BLaER1 treated with 17β-estradiol and CSF1 and Interleukin-3, amounts not matched to agents 10 nM and 100 nM (cell line): ENCODE measurements around the gene SMYD4.
"Not testable (repeated sequence)": the region's sequence is repeated elsewhere in the genome, so short reads cannot be mapped to it uniquely, and the experiment has no call there.

ENCODE experiments used
- H3K27ac ChIP-seq, 11 experiments: shearing (Covaris generic); formaldehyde crosslinking; 2 replicates each; pipeline ENCODE4 v1.8.1; 2022
- H3K27me3 ChIP-seq, 11 experiments: shearing (Covaris generic); formaldehyde crosslinking; 2 replicates each; pipeline ENCODE4 v1.8.1; 2022
- H3K36me3 ChIP-seq, 11 experiments: shearing (Covaris generic); formaldehyde crosslinking; 2 replicates each; pipeline ENCODE4 v1.8.1; 2022
- H3K4me1 ChIP-seq, 10 experiments: shearing (Covaris generic); formaldehyde crosslinking; 2 replicates each; pipeline ENCODE4 v1.8.1; 2022
- H3K4me2 ChIP-seq, 11 experiments: shearing (Covaris generic); formaldehyde crosslinking; 2 replicates each; pipeline ENCODE4 v1.8.1; 2022
- H3K4me3 ChIP-seq, 10 experiments: shearing (Covaris generic); formaldehyde crosslinking; 2 replicates each; pipeline ENCODE4 v1.8.1; 2022
- H3K9ac ChIP-seq, 11 experiments: shearing (Covaris generic); formaldehyde crosslinking; 2 replicates each; pipeline ENCODE4 v1.8.1; 2022
- H3K9me3 ChIP-seq, 11 experiments: shearing (Covaris generic); formaldehyde crosslinking; replicated peaks in 1 of 11; 2 replicates each; pipeline ENCODE4 v1.8.1; 2022
- H4K20me1 ChIP-seq, 11 experiments: shearing (Covaris generic); formaldehyde crosslinking; 2 replicates each; pipeline ENCODE4 v1.8.1; 2022
- Cebpa-rat ChIP-seq, 11 experiments: shearing (Covaris generic); IDR thresholded peaks; 2 replicates each; pipeline ENCODE4 v1.8.1; 2022

The SMYD4 gene

GRCh38 chr17:1742371-1743087 lies 87.2 kb downstream of the SMYD4 start, which contains the start of gene SERPINF2:
Gene SERPINF2, plus strand, starts transcription at chr17:1742871. Its CDS starts 2,125 bp downstream, at chr17:1744996.
- Histone ChIP-seq H3K9me3 (no peaks in the 10 kb centered on the region), H3K27ac (no peak within 1 kb of the TSS), H3K9ac (no peak within 1 kb of the TSS), H3K4me3 (no peak within 1 kb of the TSS), H3K4me2 (no peak within 1 kb of the TSS), H4K20me1 (peaks cover 0 to 10% (median 0%) of the 10 kb centered on the region in 11 experiments; a peak in 5 of 22 replicates), H3K36me3 (peaks cover 1 to 10% (median 8%) of the 10 kb centered on the region in 11 experiments; a peak in 18 of 22 replicates), H3K4me1 (peaks cover 0 to 11% (median under 1%) of the 10 kb centered on the region in 10 experiments; a peak in 8 of 20 replicates), H3K27me3 (no peaks in the 10 kb centered on the region)
- TF ChIP-seq Cebpa-rat (IDR thresholded peaks at IDR 0.05), result no peak

- H3K27ac ChIP-seq, H3K9me3 ChIP-seq, H3K4me3 ChIP-seq, H3K27me3 ChIP-seq, H3K9ac ChIP-seq, H3K4me2 ChIP-seq: not testable (repeated sequence)
- Histone ChIP-seq H3K4me1 (peaks cover 0 to 17% (median 6%) of the 10 kb centered on the region in 10 experiments; a peak in 16 of 20 replicates), H3K36me3 (peaks cover 7 to 17% (median 15%) of the 10 kb centered on the region in 11 experiments; a peak in 19 of 22 replicates), H4K20me1 (peaks cover 0 to 16% (median 0%) of the 10 kb centered on the region in 11 experiments; a peak in 7 of 22 replicates)
Observed at GRCh38 chr17:1741899-1742298, 87.8 kb downstream of the SMYD4 start.

- Histone ChIP-seq H3K4me3 (no peak overlapping the region), H3K4me2 (peak overlapping the region in 3 of 11 experiments; percentile 59 to 84 (median 72); a peak in 6 of 22 replicates), H3K9ac (peak overlapping the region in 2 of 11 experiments; percentile 34 to 54; a peak in 2 of 22 replicates), H3K9me3 (no peaks in the 10 kb centered on the region), H3K36me3 (peaks cover 17 to 54% (median 43%) of the 10 kb centered on the region in 11 experiments), H4K20me1 (peaks cover 0 to 53% (median 11%) of the 10 kb centered on the region in 11 experiments; a peak in 10 of 22 replicates), H3K4me1 (peaks cover 40 to 58% (median 47%) of the 10 kb centered on the region in 10 experiments), H3K27me3 (no peaks in the 10 kb centered on the region), H3K27ac (peak overlapping the region in 6 of 11 experiments; percentile 9 to 49 (median 32); a peak in 6 of 22 replicates)
- no peak for TF ChIP-seq Cebpa-rat (IDR thresholded peaks at IDR 0.05)
Observed at GRCh38 chr17:1737531-1738291, 92.0 kb downstream of the SMYD4 start.

GRCh38 chr17:1736348-1737281 lies 93.1 kb downstream of the SMYD4 start:
- TF ChIP-seq Cebpa-rat (IDR thresholded peaks at IDR 0.05), result no peak
- Histone ChIP-seq H3K27ac (peak overlapping the region in 10 of 11 experiments; percentile 10 to 55 (median 42); a peak in 13 of 22 replicates), H3K9ac (peak overlapping the region in 10 of 11 experiments; percentile 8 to 59 (median 44); a peak in 12 of 22 replicates)

GRCh38 chr17:1735834-1736347 lies 93.8 kb downstream of the SMYD4 start:
- H3K4me1 ChIP-seq, result peaks cover 50 to 66% (median 58%) of the 10 kb centered on the region in 10 experiments
- TF ChIP-seq Cebpa-rat (IDR thresholded peaks at IDR 0.05), result no peak
- H3K9ac ChIP-seq, result peak overlapping the region in 7 of 11 experiments; percentile 18 to 59 (median 41); a peak in 8 of 22 replicates
- no peaks in the 10 kb centered on the region for H3K9me3 ChIP-seq
- H4K20me1 ChIP-seq, result peaks cover 0 to 65% (median 16%) of the 10 kb centered on the region in 11 experiments; a peak in 14 of 22 replicates
- H3K27me3 ChIP-seq, result no peaks in the 10 kb centered on the region
- H3K36me3 ChIP-seq, result peaks cover 21 to 65% (median 50%) of the 10 kb centered on the region in 11 experiments
- H3K4me3 ChIP-seq, result no peak overlapping the region
- H3K27ac ChIP-seq, result peak overlapping the region in 9 of 11 experiments; percentile 23 to 61 (median 49); a peak in 16 of 22 replicates
- peak overlapping the region; percentile 28 to 84 (median 48); a peak in 19 of 22 replicates for H3K4me2 ChIP-seq

More at GRCh38 chr17:1736348-1737281, 93.1 kb downstream of the SMYD4 start:
- H3K4me2 ChIP-seq, result peak overlapping the region; percentile 12 to 84 (median 55); a peak in 19 of 22 replicates
- peaks cover 17 to 58% (median 43%) of the 10 kb centered on the region in 11 experiments for H3K36me3 ChIP-seq
- peaks cover 0 to 58% (median 11%) of the 10 kb centered on the region in 11 experiments; a peak in 11 of 22 replicates for H4K20me1 ChIP-seq
- H3K4me1 ChIP-seq, result peaks cover 48 to 61% (median 54%) of the 10 kb centered on the region in 10 experiments
- no peaks in the 10 kb centered on the region for H3K9me3 ChIP-seq
- H3K4me3 ChIP-seq, result peak overlapping the region in 1 of 10 experiments; percentile 11; a peak in 1 of 20 replicates
- no peaks in the 10 kb centered on the region for H3K27me3 ChIP-seq

GRCh38 chr17:1735418-1735817 lies 94.3 kb downstream of the SMYD4 start:
- H3K4me2 ChIP-seq, result peak overlapping the region; percentile 28 to 84 (median 48); a peak in 19 of 22 replicates
- no peak; a peak in 1 of 22 replicates for TF ChIP-seq Cebpa-rat (IDR thresholded peaks at IDR 0.05)
- H4K20me1 ChIP-seq, result peaks cover 0 to 70% (median 20%) of the 10 kb centered on the region in 11 experiments; a peak in 15 of 22 replicates
- no peaks in the 10 kb centered on the region for H3K9me3 ChIP-seq
- peak overlapping the region in 9 of 11 experiments; percentile 13 to 61 (median 40); a peak in 15 of 22 replicates for H3K27ac ChIP-seq
- H3K4me1 ChIP-seq, result peaks cover 50 to 71% (median 61%) of the 10 kb centered on the region in 10 experiments
- H3K4me3 ChIP-seq, result no peak overlapping the region
- H3K9ac ChIP-seq, result peak overlapping the region in 8 of 11 experiments; percentile 18 to 59 (median 35); a peak in 7 of 22 replicates
- H3K27me3 ChIP-seq, result no peaks in the 10 kb centered on the region
- H3K36me3 ChIP-seq, result peaks cover 24 to 70% (median 55%) of the 10 kb centered on the region in 11 experiments

GRCh38 chr17:1733759-1734158 lies 95.9 kb downstream of the SMYD4 start:
- Histone ChIP-seq H3K4me2 (peak overlapping the region in 10 of 11 experiments; percentile 12 to 82 (median 60); a peak in 15 of 22 replicates), H3K36me3 (peaks cover 25 to 84% (median 58%) of the 10 kb centered on the region in 11 experiments), H4K20me1 (peaks cover 0 to 86% (median 24%) of the 10 kb centered on the region in 11 experiments; a peak in 15 of 22 replicates), H3K4me3 (no peak overlapping the region), H3K27ac (peak overlapping the region in 1 of 11 experiments; percentile 58; a peak in 1 of 22 replicates), H3K9ac (no peak overlapping the region), H3K27me3 (no peaks in the 10 kb centered on the region), H3K9me3 (no peaks in the 10 kb centered on the region), H3K4me1 (peaks cover 59 to 87% (median 74%) of the 10 kb centered on the region in 10 experiments)
- no peak for TF ChIP-seq Cebpa-rat (IDR thresholded peaks at IDR 0.05)
